ENCODE measurements around the gene NMRK2. TPM values are rescaled to one million over a fixed set of nuclear protein-coding genes. Genes with fewer than 3 reads are reported as not detected.

The NMRK2 gene
- total and polyA plus RNA-seq, 2 of the 13 experiments (the other 11 are each of a cell fraction or from before 2014, with no cell fraction given) = not detected

DNA sequence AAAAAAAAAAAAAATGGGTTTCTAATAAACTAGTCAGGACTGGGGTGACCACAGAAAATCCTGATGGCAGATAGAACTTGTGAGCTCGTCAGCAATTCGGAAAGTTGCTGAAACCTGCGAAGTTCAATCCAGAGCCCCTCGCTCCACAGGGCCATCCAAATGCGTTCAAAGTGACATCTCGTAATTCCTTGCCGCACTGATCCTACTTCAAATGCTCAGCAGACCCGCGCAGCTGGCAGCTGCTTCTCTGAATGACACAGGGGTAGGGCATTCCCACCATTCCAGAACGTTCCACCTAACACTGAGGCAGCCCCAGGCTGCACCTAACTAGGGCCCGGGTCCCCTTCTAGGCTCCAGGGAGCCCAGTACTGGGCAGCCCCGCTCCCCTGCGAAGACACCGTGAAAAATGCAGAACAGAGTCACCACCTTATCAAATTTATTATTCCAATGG is 42.8 kb downstream of the NMRK2 start:
- FAIRE-seq = no peak

More for the DNA sequence above, 42.8 kb downstream of the NMRK2 start:
- Histone ChIP-seq H3K4me2 (ENCODE audit: low read depth, low read length) (no peak overlapping the region), H3K4me1 (ENCODE audit: insufficient read depth, low read length) (peaks cover 7% of the 10 kb centered on the region; the same call in 1 of the 2 replicates), H3K9ac (ENCODE audit: insufficient read depth, low read depth, low read length) (no peak overlapping the region), H3K27ac (ENCODE audit: extremely low read length, insufficient read depth, low read length) (no peak overlapping the region), H3K79me2 (ENCODE audit: insufficient read depth, low read length) (peaks cover 7% of the 10 kb centered on the region), H3K36me3 (replicated peaks in 1 of 2; ENCODE audit: control insufficient read depth in 1 of 2, insufficient read depth in 2 of 2, low read length in 2 of 2) (peaks cover 41 to 48% of the 10 kb centered on the region in 2 experiments), H3K27me3 (ENCODE audit: control insufficient read depth in 1 of 2, insufficient read depth in 2 of 2, low read length in 2 of 2) (no peaks in the 10 kb centered on the region), H3K9me3 (ENCODE audit: low read length) (no peaks in the 10 kb centered on the region), H4K20me1 (ENCODE audit: insufficient read depth, low read length) (peaks cover 52% of the 10 kb centered on the region), H2AFZ (ENCODE audit: low read length) (no peak overlapping the region), H3K4me3 (replicated peaks in 1 of 3; ENCODE audit: insufficient read depth in 1 of 3, low read depth in 2 of 3, low read length in 3 of 3) (no peak overlapping the region)
- no TSS peak for BruUV-seq (replicated peaks)
- DNase-seq (ENCODE audit: low spot score) (no peak), ATAC-seq (no peak)
- intact Hi-C loops (cut with micrococcal nuclease; ENCODE audit: unreplicated experiment) = no loop called here
- POLR2A ChIA-PET = interaction anchor here (0.6 to 2.8 kb wide), 3 partner anchors 10 to 98 kb away, joined by 4 to 15 read pairs (median 14); partner anchors contain the start of gene EEF2
- in situ Hi-C loops (cut with HindIII; ENCODE audit: extremely low pct_ligation_motif_present, low pct_unique_long_range_greater_than_20kb) = no loop called here
- 93% methylated on average over 14 of the region's 14 CpGs for WGBS (ENCODE audit: low lambda C conversion rate)
- CTCF ChIA-PET (ENCODE audit: low intra/inter-chr PET ratio, low total read pairs) = no interaction called here
- TF ChIP-seq ZNF510 (CRISPR knock-in tag; IDR thresholded peaks at IDR 0.05; ENCODE audit: low read depth) = no peak
- TF ChIP-seq POLR2A (IDR thresholded peaks at IDR 0.05; ENCODE audit: insufficient read depth in 1 of 2, low read depth in 2 of 2, low read length in 2 of 2) = peak; percentile 32 to 57; a peak in 2 of 4 replicates
- TF ChIP-seq TCF7 (IDR thresholded peaks at IDR 0.05; ENCODE audit: low read depth) = no peak
- TF ChIP-seq, protein P1, sequence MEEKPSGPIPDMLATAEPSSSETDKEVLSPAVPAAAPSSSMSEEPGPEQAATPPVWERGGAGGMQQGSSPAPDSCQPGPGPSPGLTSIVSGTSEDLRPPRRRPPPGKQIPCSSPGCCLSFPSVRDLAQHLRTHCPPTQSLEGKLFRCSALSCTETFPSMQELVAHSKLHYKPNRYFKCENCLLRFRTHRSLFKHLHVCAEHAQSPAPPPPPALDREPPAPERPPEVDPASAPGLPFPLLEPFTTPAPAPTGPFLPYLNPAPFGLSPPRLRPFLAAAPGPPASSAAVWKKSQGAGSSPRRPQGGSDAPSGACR (CRISPR knock-in tag; IDR thresholded peaks at IDR 0.05) = no peak
- TF ChIP-seq RBM22 (optimal IDR thresholded peaks at IDR 0.05; ENCODE audit: low read length) = peak; percentile 99
- 0 out of 2 replicates have a peak, but pooled peaks have one; percentile 48 for TF ChIP-seq FIP1L1 (IDR thresholded peaks at IDR 0.05; ENCODE audit: borderline replicate concordance, insufficient read depth, low read depth, low read length)
- no peak for TF ChIP-seq ZNF749 (CRISPR knock-in tag; IDR thresholded peaks at IDR 0.05; ENCODE audit: borderline replicate concordance)
- TF ChIP-seq POLR2AphosphoS5 (IDR thresholded peaks at IDR 0.05; ENCODE audit: low read depth, low read length) = peak; percentile 60
- TF ChIP-seq RBFOX2 (IDR thresholded peaks at IDR 0.05; ENCODE audit: low read depth, low read length) = peak; percentile 10; the same call in 1 of the 2 replicates
- peak; percentile 79; the same call in 1 of the 2 replicates for TF ChIP-seq PAF1 (CRISPR knock-in tag; IDR thresholded peaks at IDR 0.05)
- peak; percentile 95 for TF ChIP-seq POLR2AphosphoS2 (IDR thresholded peaks at IDR 0.05; ENCODE audit: low read depth, low read length)
- TF ChIP-seq SOX13 (IDR thresholded peaks at IDR 0.05) = no peak
- peak in 1 of 2 experiments; percentile 96; a peak in 2 of 4 replicates for TF ChIP-seq SOX13 (CRISPR knock-in tag; conservative IDR thresholded peaks at IDR 0.05 in 1 of 2, IDR thresholded peaks at IDR 0.05 in 1 of 2)
- peak; percentile 43; the same call in 1 of the 2 replicates for TF ChIP-seq SSRP1 (CRISPR knock-in tag; IDR thresholded peaks at IDR 0.05)
